IMR-90 (cell line): ENCODE measurements around the gene STRA6. TPM values are rescaled to one million over a fixed set of nuclear protein-coding genes. Genes with fewer than 3 reads are reported as not detected.
A peak's percentile ranks its signal among the peaks of the same experiment; 100 is the strongest.

Experiments
- ATAC-seq: fragments of 200-7000 bp; cut with Tn5 transposase; 2 replicates; pipeline ENCODE4 v1.9.1; 2020; ENCODE audit warnings: low read depth, mild to moderate bottlenecking, moderate library complexity
- BruUV-seq: library from RNA; stranded (reverse); fragments of 400-500 nt; replicated peaks from 2 replicates; lab custom pipeline; 2021; lab: Mats Ljungman, UMichigan
- CTCF ChIA-PET: fragments of 300-600 bp; formaldehyde crosslinking; extraction: SDS; loops from one replicate; lab custom pipeline; 2021; ENCODE audit warnings: antibody characterized with exemption; lab: Yijun Ruan, JAX
- POLR2A ChIA-PET: fragments of 300-600 bp; sonication (Branson Sonifier 250); formaldehyde crosslinking; loops from one replicate; lab custom pipeline; 2022; ENCODE audit warnings: antibody characterized with exemption; ENCODE audit not compliant: unreplicated experiment; lab: Charles Lee
- DNase-seq: peaks from one replicate; pipeline ENCODE4 v3.0.0; 2013
- H2AFZ ChIP-seq: replicated peaks from 2 replicates; pipeline ENCODE3; 2013; ENCODE audit warnings: low read length, mild to moderate bottlenecking; ENCODE audit not compliant: poor library complexity
- H2AK5ac ChIP-seq: 2 replicates; pipeline ENCODE4 v1.6.1; 2013; ENCODE audit warnings: low read depth, low read length, inconsistent platforms
- H2AK9ac ChIP-seq: replicated peaks from 2 replicates; pipeline ENCODE3; 2013; ENCODE audit warnings: mild to moderate bottlenecking, low read depth, low read length, moderate library complexity; ENCODE audit not compliant: poor library complexity
- H2BK120ac ChIP-seq: 2 replicates; pipeline ENCODE4 v1.6.1; 2013; ENCODE audit warnings: low read depth, low read length, inconsistent platforms
- H2BK15ac ChIP-seq: 3 replicates; pipeline ENCODE4 v1.6.1; 2013; ENCODE audit warnings: low read depth, low read length, inconsistent platforms
- H2BK20ac ChIP-seq: 2 replicates; pipeline ENCODE4 v1.6.1; 2013; ENCODE audit warnings: low read depth, mild to moderate bottlenecking, inconsistent platforms, low read length, moderate library complexity
- H2BK5ac ChIP-seq: 2 replicates; pipeline ENCODE4 v1.6.1; 2013; ENCODE audit warnings: mild to moderate bottlenecking, low read depth, low read length, inconsistent platforms; ENCODE audit not compliant: poor library complexity, severe bottlenecking
- H3K14ac ChIP-seq: replicated peaks from 2 replicates; pipeline ENCODE4 v1.6.1; 2013; ENCODE audit warnings: low read depth, low read length, inconsistent platforms
- H3K18ac ChIP-seq: 2 replicates; pipeline ENCODE4 v1.6.1; 2013; ENCODE audit warnings: low read depth, low read length, control low read depth
- H3K23ac ChIP-seq: 2 replicates; pipeline ENCODE4 v1.6.1; 2013; ENCODE audit warnings: low read depth, low read length, inconsistent platforms
- H3K27ac ChIP-seq: 2 replicates; pipeline ENCODE4 v1.5.1; 2013; ENCODE audit warnings: mild to moderate bottlenecking, control low read depth, low read length; ENCODE audit not compliant: insufficient read depth
- H3K27me3 ChIP-seq: 2 replicates; pipeline ENCODE4 v1.6.1; 2013; ENCODE audit warnings: low read length; ENCODE audit not compliant: control insufficient read depth, insufficient read depth
- H3K36me3 ChIP-seq: 2 replicates; pipeline ENCODE4 v1.6.1; 2013; ENCODE audit warnings: low read length, mixed read lengths; ENCODE audit not compliant: control insufficient read depth, insufficient read depth
- H3K4ac ChIP-seq: 2 replicates; pipeline ENCODE4 v1.6.1; 2013; ENCODE audit warnings: low read depth, low read length, inconsistent platforms
- H3K4me1 ChIP-seq: 2 replicates; pipeline ENCODE4 v1.6.1; 2013; ENCODE audit warnings: low read length, mixed read lengths; ENCODE audit not compliant: control insufficient read depth, insufficient read depth
- H3K4me2 ChIP-seq: 2 replicates; pipeline ENCODE4 v1.6.1; 2013; ENCODE audit warnings: low read depth, mild to moderate bottlenecking, control low read depth, low read length, moderate library complexity
- H3K4me3 ChIP-seq: 2 replicates; pipeline ENCODE4 v1.5.1; 2013; ENCODE audit warnings: low read depth, mild to moderate bottlenecking, control low read depth, low read length, moderate library complexity; ENCODE audit not compliant: insufficient read depth
- H3K56ac ChIP-seq: 2 replicates; pipeline ENCODE4 v1.6.1; 2013; ENCODE audit warnings: low read length, inconsistent platforms; ENCODE audit not compliant: insufficient read depth; ENCODE audit errors: extremely low read depth
- H3K79me1 ChIP-seq, 2 experiments: 2 replicates each; pipeline ENCODE4 v1.6.1; 2013; ENCODE audit warnings: low read length in 2 of 2, inconsistent platforms in 1 of 2, low read depth in 1 of 2
- H3K9ac ChIP-seq: 2 replicates; pipeline ENCODE4 v1.6.1; 2013; ENCODE audit warnings: low read depth, low read length, control low read depth
- H3K9me1 ChIP-seq: 2 replicates; pipeline ENCODE4 v1.6.1; 2013; ENCODE audit warnings: low read length, inconsistent platforms; ENCODE audit not compliant: insufficient read depth
- H3K9me3 ChIP-seq: 2 replicates; pipeline ENCODE4 v1.6.1; 2013; ENCODE audit warnings: low read length; ENCODE audit not compliant: control insufficient read depth, insufficient read depth
- H4K20me1 ChIP-seq: 2 replicates; pipeline ENCODE4 v1.6.1; 2013; ENCODE audit warnings: low read length, inconsistent platforms; ENCODE audit not compliant: insufficient read depth
- H4K5ac ChIP-seq: 2 replicates; pipeline ENCODE4 v1.6.1; 2013; ENCODE audit warnings: mild to moderate bottlenecking, low read depth, low read length, control low read depth
- H4K8ac ChIP-seq, 2 experiments: 2 replicates each; pipeline ENCODE4 v1.6.1; 2013; ENCODE audit warnings: low read depth in 2 of 2, low read length in 2 of 2, control low read depth in 1 of 2, inconsistent platforms in 1 of 2
- H4K91ac ChIP-seq: 2 replicates; pipeline ENCODE4 v1.6.1; 2013; ENCODE audit warnings: low read depth, low read length, inconsistent platforms; ENCODE audit not compliant: insufficient read depth
- MAFK ChIP-seq: IDR thresholded peaks from 2 replicates; pipeline ENCODE4 v1.6.1; 2012; ENCODE audit warnings: low read depth, low read length, improper control_type of control experiment
- MXI1 ChIP-seq: IDR thresholded peaks from 2 replicates; pipeline ENCODE4 v1.6.1; 2012; ENCODE audit warnings: low read depth, mild to moderate bottlenecking, low read length, moderate library complexity, borderline replicate concordance
- NFE2L2 ChIP-seq: fragments of 150-350 bp; IDR thresholded peaks from 2 replicates; pipeline ENCODE4 v1.6.1; 2016; ENCODE audit warnings: low read depth, mild to moderate bottlenecking, low read length
- POLR2A ChIP-seq: IDR thresholded peaks from 2 replicates; pipeline ENCODE4 v1.6.1; 2012; ENCODE audit warnings: mild to moderate bottlenecking, low read depth, low read length
- RAD21 ChIP-seq: IDR thresholded peaks from 2 replicates; pipeline ENCODE4 v1.6.1; 2012; ENCODE audit warnings: low read length, improper control_type of control experiment
- RCOR1 ChIP-seq: IDR thresholded peaks from 2 replicates; pipeline ENCODE4 v1.6.1; 2012; ENCODE audit warnings: mild to moderate bottlenecking, low read length, improper control_type of control experiment; ENCODE audit not compliant: insufficient replicate concordance
- RFX5 ChIP-seq: IDR thresholded peaks from 2 replicates; pipeline ENCODE4 v1.8.0; 2012; ENCODE audit warnings: low read depth, mild to moderate bottlenecking, low read length, moderate library complexity
- SMC3 ChIP-seq: fragments of 150-350 bp; IDR thresholded peaks from 2 replicates; pipeline ENCODE4 v1.6.1; 2016; ENCODE audit warnings: low read depth, mild to moderate bottlenecking, antibody characterized with exemption, low read length, moderate library complexity
- WGBS, 2 experiments: methylation state at CpG; one replicate each; pipeline versions ENCODE4 v1.1.5 to v1.1.7; 2013; ENCODE audit warnings: missing lambda C conversion rate in 2 of 2; ENCODE audit not compliant: insufficient read length in 1 of 2; ENCODE audit errors: extremely low coverage in 2 of 2; 5-methylcytosine and 5-hydroxymethylcytosine counted together
- dilution Hi-C: fragments of 300-500 bp; cut with HindIII; formaldehyde crosslinking; loops from one replicate; pipeline ENCODE4 v1.14.3; 2018; ENCODE audit warnings: low sequenced_read_pairs; ENCODE audit not compliant: unreplicated experiment
- in situ Hi-C: fragments of 300-500 bp; cut with MboI; formaldehyde crosslinking; loops from 3 replicates; pipeline ENCODE4 v1.14.3; 2019; ENCODE audit warnings: low sequenced_read_pairs, inconsistent platforms, mixed read lengths
- intact Hi-C: fragments of 100-400 bp; cut with micrococcal nuclease; formaldehyde crosslinking; loops from 2 replicates; pipeline ENCODE4 v1.10.0; 2022
- polyA plus RNA-seq, 3 experiments: library from polyadenylated mRNA; depleted of rRNA; stranded (reverse); fragments of >200 nt; gene quantifications; 2 replicates each; pipeline ENCODE4 v1.2.3, GENCODE V29; 2012; ENCODE audit warnings: low replicate concordance in 1 of 3
- total RNA-seq: library from RNA; depleted of rRNA; stranded (reverse); fragments of >200 nt; gene quantifications from 2 replicates; pipeline ENCODE4 v1.2.3, GENCODE V29; 2012
- TF ChIP-seq, protein P1 (sequence below): conservative IDR thresholded peaks from 2 replicates; pipeline ENCODE4 v1.5.1; 2012; ENCODE audit warnings: mild to moderate bottlenecking, low read depth, low read length, improper control_type of control experiment

The STRA6 gene
- total and polyA plus RNA-seq, 2 of the 4 experiments (the other 2 are of a cell fraction), result 0.17 TPM; not detected in 1

GRCh38 chr15:74212494-74212893 lies 9.9 kb upstream of the STRA6 start:
- H4K5ac ChIP-seq, result no peak overlapping the region
- peak overlapping the region; percentile 23 for H2AK9ac ChIP-seq
- in situ Hi-C loops (no loop called here), intact Hi-C loops (no loop called here), dilution Hi-C loops (no loop called here)
- no peaks in the 10 kb centered on the region for H3K9me3 ChIP-seq
- peaks cover 12% of the 10 kb centered on the region for H3K27me3 ChIP-seq
- TF ChIP-seq SMC3 (no peak), RCOR1 (no peak), NFE2L2 (no peak), RFX5 (no peak), POLR2A (no peak), MXI1 (no peak), RAD21 (no peak), MAFK (no peak)
- TF ChIP-seq, protein P1, sequence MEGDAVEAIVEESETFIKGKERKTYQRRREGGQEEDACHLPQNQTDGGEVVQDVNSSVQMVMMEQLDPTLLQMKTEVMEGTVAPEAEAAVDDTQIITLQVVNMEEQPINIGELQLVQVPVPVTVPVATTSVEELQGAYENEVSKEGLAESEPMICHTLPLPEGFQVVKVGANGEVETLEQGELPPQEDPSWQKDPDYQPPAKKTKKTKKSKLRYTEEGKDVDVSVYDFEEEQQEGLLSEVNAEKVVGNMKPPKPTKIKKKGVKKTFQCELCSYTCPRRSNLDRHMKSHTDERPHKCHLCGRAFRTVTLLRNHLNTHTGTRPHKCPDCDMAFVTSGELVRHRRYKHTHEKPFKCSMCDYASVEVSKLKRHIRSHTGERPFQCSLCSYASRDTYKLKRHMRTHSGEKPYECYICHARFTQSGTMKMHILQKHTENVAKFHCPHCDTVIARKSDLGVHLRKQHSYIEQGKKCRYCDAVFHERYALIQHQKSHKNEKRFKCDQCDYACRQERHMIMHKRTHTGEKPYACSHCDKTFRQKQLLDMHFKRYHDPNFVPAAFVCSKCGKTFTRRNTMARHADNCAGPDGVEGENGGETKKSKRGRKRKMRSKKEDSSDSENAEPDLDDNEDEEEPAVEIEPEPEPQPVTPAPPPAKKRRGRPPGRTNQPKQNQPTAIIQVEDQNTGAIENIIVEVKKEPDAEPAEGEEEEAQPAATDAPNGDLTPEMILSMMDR, result no peak
- DNase-seq (no peak), ATAC-seq (no peak)
- no peak overlapping the region for H2BK15ac ChIP-seq
- no peak overlapping the region for H2BK20ac ChIP-seq
- no peak overlapping the region for H2BK5ac ChIP-seq
- peak overlapping the region; percentile 27 for H2AFZ ChIP-seq
- H2BK120ac ChIP-seq, result no peak overlapping the region
- CTCF ChIA-PET, result no interaction called here
- H3K79me1 ChIP-seq, result no peaks in the 10 kb centered on the region
- H3K4me1 ChIP-seq, result peaks cover 17% of the 10 kb centered on the region
- no peak overlapping the region for H3K27ac ChIP-seq
- no TSS peak for BruUV-seq
- no peak overlapping the region for H4K91ac ChIP-seq
- H3K14ac ChIP-seq, result no peak overlapping the region
- WGBS, 2 experiments, result 57% methylated on average over 2 of the region's 9 CpGs; no CpG with 5 or more reads in 1 of the 2 experiments
- no peak overlapping the region for H3K18ac ChIP-seq
- no peaks in the 10 kb centered on the region for H3K9me1 ChIP-seq
- no peak overlapping the region for H3K9ac ChIP-seq
- no peak overlapping the region for H3K56ac ChIP-seq
- H2AK5ac ChIP-seq, result no peak overlapping the region
- H3K23ac ChIP-seq, result no peak overlapping the region
- POLR2A ChIA-PET, result no interaction called here
- no peaks in the 10 kb centered on the region for H3K36me3 ChIP-seq
- H3K4me2 ChIP-seq, result no peak overlapping the region
- no peak overlapping the region for H4K8ac ChIP-seq
- H3K4ac ChIP-seq, result no peak overlapping the region
- H3K4me3 ChIP-seq, result no peak overlapping the region
- no peaks in the 10 kb centered on the region for H4K20me1 ChIP-seq
